ENCODE results near the gene TSBP1.
"Not testable (repeated sequence)": the region's sequence is repeated elsewhere in the genome, so short reads cannot be mapped to it uniquely, and the experiment has no call there.

TSBP1 gene

GRCh38 chr6:32298632-32299336 is 72.9 kb downstream of the TSBP1 start:
- H4K20me1 ChIP-seq (ENCODE audit: low read depth, low read length): peaks cover 4% of the 10 kb centered on the region
- no peaks in the 10 kb centered on the region for H3K9me2 ChIP-seq (replicated peaks; ENCODE audit: insufficient read depth, low read length)
- no peaks in the 10 kb centered on the region for H3K9me3 ChIP-seq (ENCODE audit: insufficient read depth, low read length)
- no peak overlapping the region for H3K4me3 ChIP-seq (ENCODE audit: insufficient read depth, low read length, poor library complexity, severe bottlenecking)
- H3K4me2 ChIP-seq (ENCODE audit: low read depth, low read length, poor library complexity, severe bottlenecking): no peak overlapping the region
- H3K36me3 ChIP-seq (ENCODE audit: low read length): no peaks in the 10 kb centered on the region
- no peak overlapping the region for H2AFZ ChIP-seq (ENCODE audit: low read depth, low read length, severe bottlenecking)
- no peaks in the 10 kb centered on the region for H3K79me2 ChIP-seq (ENCODE audit: insufficient read depth, low read length)
- no peak overlapping the region for H3K9ac ChIP-seq (ENCODE audit: low read length)
- H3K27me3 ChIP-seq (ENCODE audit: low read length): no peaks in the 10 kb centered on the region
- no peak overlapping the region for H3K27ac ChIP-seq (ENCODE audit: low read depth, low read length)
- TF ChIP-seq, protein P1, sequence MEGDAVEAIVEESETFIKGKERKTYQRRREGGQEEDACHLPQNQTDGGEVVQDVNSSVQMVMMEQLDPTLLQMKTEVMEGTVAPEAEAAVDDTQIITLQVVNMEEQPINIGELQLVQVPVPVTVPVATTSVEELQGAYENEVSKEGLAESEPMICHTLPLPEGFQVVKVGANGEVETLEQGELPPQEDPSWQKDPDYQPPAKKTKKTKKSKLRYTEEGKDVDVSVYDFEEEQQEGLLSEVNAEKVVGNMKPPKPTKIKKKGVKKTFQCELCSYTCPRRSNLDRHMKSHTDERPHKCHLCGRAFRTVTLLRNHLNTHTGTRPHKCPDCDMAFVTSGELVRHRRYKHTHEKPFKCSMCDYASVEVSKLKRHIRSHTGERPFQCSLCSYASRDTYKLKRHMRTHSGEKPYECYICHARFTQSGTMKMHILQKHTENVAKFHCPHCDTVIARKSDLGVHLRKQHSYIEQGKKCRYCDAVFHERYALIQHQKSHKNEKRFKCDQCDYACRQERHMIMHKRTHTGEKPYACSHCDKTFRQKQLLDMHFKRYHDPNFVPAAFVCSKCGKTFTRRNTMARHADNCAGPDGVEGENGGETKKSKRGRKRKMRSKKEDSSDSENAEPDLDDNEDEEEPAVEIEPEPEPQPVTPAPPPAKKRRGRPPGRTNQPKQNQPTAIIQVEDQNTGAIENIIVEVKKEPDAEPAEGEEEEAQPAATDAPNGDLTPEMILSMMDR (IDR thresholded peaks at IDR 0.05; ENCODE audit: insufficient read depth, low read length, poor library complexity, severe bottlenecking): no peak
- TF ChIP-seq EZH2phosphoT487 (conservative IDR thresholded peaks at IDR 0.05; ENCODE audit: low read length): no peak
- H3F3A ChIP-seq (ENCODE audit: insufficient read depth): no peaks in the 10 kb centered on the region

GRCh38 chr6:32294980-32295379 is 76.7 kb downstream of the TSBP1 start:
- H3K36me3 ChIP-seq (ENCODE audit: low read length); H2AFZ ChIP-seq (ENCODE audit: low read depth, low read length, severe bottlenecking); H3K79me2 ChIP-seq (ENCODE audit: insufficient read depth, low read length); H3K4me3 ChIP-seq (ENCODE audit: insufficient read depth, low read length, poor library complexity, severe bottlenecking); H3F3A ChIP-seq (ENCODE audit: insufficient read depth); H3K9ac ChIP-seq (ENCODE audit: low read length); H3K4me2 ChIP-seq (ENCODE audit: low read depth, low read length, poor library complexity, severe bottlenecking); H3K27ac ChIP-seq (ENCODE audit: low read depth, low read length); H3K27me3 ChIP-seq (ENCODE audit: low read length); H3K9me2 ChIP-seq (replicated peaks; ENCODE audit: insufficient read depth, low read length); H3K9me3 ChIP-seq (ENCODE audit: insufficient read depth, low read length); H4K20me1 ChIP-seq (ENCODE audit: low read depth, low read length): not testable (repeated sequence)

DNA sequence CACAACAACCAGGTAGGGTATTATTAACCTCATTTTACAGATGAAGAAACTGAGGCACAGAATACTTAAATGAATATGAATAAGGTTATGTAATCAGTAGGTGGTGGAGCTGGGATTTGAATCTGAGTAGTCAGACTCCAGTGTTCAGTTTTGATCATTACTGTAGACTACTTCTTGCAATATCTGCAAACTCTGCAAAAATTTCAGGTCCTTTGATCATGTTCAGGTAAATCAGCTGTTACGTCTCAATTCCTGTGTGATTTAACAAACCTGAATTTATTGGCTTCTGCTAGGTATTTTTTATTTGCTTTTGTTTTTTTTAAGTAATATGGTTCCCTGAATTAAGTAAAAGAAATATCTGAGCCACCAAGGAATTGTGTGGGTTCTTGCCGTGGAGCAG is 77.1 kb downstream of the TSBP1 start:
- Histone ChIP-seq H3K9me3 (ENCODE audit: insufficient read depth, low read length) (no peaks in the 10 kb centered on the region), H3F3A (ENCODE audit: insufficient read depth) (no peaks in the 10 kb centered on the region), H3K36me3 (ENCODE audit: low read length) (no peaks in the 10 kb centered on the region), H2AFZ (ENCODE audit: low read depth, low read length, severe bottlenecking) (no peak overlapping the region), H3K27me3 (ENCODE audit: low read length) (no peaks in the 10 kb centered on the region), H3K9ac (ENCODE audit: low read length) (no peak overlapping the region), H3K27ac (ENCODE audit: low read depth, low read length) (no peak overlapping the region), H3K4me3 (ENCODE audit: insufficient read depth, low read length, poor library complexity, severe bottlenecking) (no peak overlapping the region), H4K20me1 (ENCODE audit: low read depth, low read length) (peaks cover 3% of the 10 kb centered on the region; the same call in 1 of the 2 replicates), H3K79me2 (ENCODE audit: insufficient read depth, low read length) (no peaks in the 10 kb centered on the region), H3K4me2 (ENCODE audit: low read depth, low read length, poor library complexity, severe bottlenecking) (no peak overlapping the region), H3K9me2 (replicated peaks; ENCODE audit: insufficient read depth, low read length) (no peaks in the 10 kb centered on the region)
- TF ChIP-seq, protein P1 (IDR thresholded peaks at IDR 0.05; ENCODE audit: insufficient read depth, low read length, poor library complexity, severe bottlenecking): no peak
- TF ChIP-seq EZH2phosphoT487 (conservative IDR thresholded peaks at IDR 0.05; ENCODE audit: low read length): no peak

- Histone ChIP-seq H3K9ac (ENCODE audit: low read length) (no peak overlapping the region), H3K27ac (ENCODE audit: low read depth, low read length) (no peak overlapping the region), H3K36me3 (ENCODE audit: low read length) (no peaks in the 10 kb centered on the region), H3F3A (ENCODE audit: insufficient read depth) (no peaks in the 10 kb centered on the region), H4K20me1 (ENCODE audit: low read depth, low read length) (peaks cover 3% of the 10 kb centered on the region; the same call in 1 of the 2 replicates), H3K9me2 (replicated peaks; ENCODE audit: insufficient read depth, low read length) (no peaks in the 10 kb centered on the region), H2AFZ (ENCODE audit: low read depth, low read length, severe bottlenecking) (no peak overlapping the region), H3K79me2 (ENCODE audit: insufficient read depth, low read length) (no peaks in the 10 kb centered on the region), H3K27me3 (ENCODE audit: low read length) (no peaks in the 10 kb centered on the region), H3K4me2 (ENCODE audit: low read depth, low read length, poor library complexity, severe bottlenecking) (no peak overlapping the region), H3K4me3 (ENCODE audit: insufficient read depth, low read length, poor library complexity, severe bottlenecking) (no peak overlapping the region), H3K9me3 (ENCODE audit: insufficient read depth, low read length) (no peaks in the 10 kb centered on the region)
- no peak for TF ChIP-seq EZH2phosphoT487 (conservative IDR thresholded peaks at IDR 0.05; ENCODE audit: low read length)
- TF ChIP-seq, protein P1 (IDR thresholded peaks at IDR 0.05; ENCODE audit: insufficient read depth, low read length, poor library complexity, severe bottlenecking): no peak
These were observed 78.0 kb downstream of the TSBP1 start for GRCh38 chr6:32293695-32294094.
